CD8-positive, alpha-beta memory T cell (primary cell): ENCODE data around the gene FAHD2A. TPM values are rescaled to one million over a fixed set of nuclear protein-coding genes. Genes with fewer than 3 reads are reported as not detected.
A peak's percentile ranks its signal among the peaks of the same experiment; 100 is the strongest.
"Not testable (repeated sequence)": the region's sequence is repeated elsewhere in the genome, so short reads cannot be mapped to it uniquely, and the experiment has no call there.

Experiments
- CTCF ChIA-PET: fragments of 350-600 bp; sonication (Branson Sonifier 250); formaldehyde crosslinking; loops from one replicate; lab custom pipeline; 2021; ENCODE audit warnings: antibody characterized with exemption; lab: Charles Lee
- POLR2A ChIA-PET: fragments of 350-600 bp; sonication (Branson Sonifier 250); formaldehyde crosslinking; loops from one replicate; lab custom pipeline; 2021; ENCODE audit warnings: antibody characterized with exemption; lab: Charles Lee
- DNase-seq, 5 donors: peaks; one replicate each; pipeline versions ENCODE4 v3.0.0 to v3.0.0-alpha.2; 2020 to 2022; ENCODE audit warnings: mixed read lengths in 1 of 5
- H3K27ac ChIP-seq: one replicate; pipeline ENCODE4 v1.7.0; 2013; ENCODE audit warnings: low read depth, mild to moderate bottlenecking, low read length, moderate library complexity
- H3K27me3 ChIP-seq: 2 replicates; pipeline ENCODE4 v1.7.0; 2013; ENCODE audit warnings: low read length, mild to moderate bottlenecking; ENCODE audit not compliant: insufficient read depth, poor library complexity, severe bottlenecking
- H3K36me3 ChIP-seq: 2 replicates; pipeline ENCODE4 v1.7.0; 2013; ENCODE audit warnings: mild to moderate bottlenecking, low read length, moderate library complexity; ENCODE audit not compliant: insufficient read depth
- H3K4me1 ChIP-seq: 2 replicates; pipeline ENCODE4 v1.7.0; 2013; ENCODE audit warnings: mild to moderate bottlenecking, low read length, moderate library complexity; ENCODE audit not compliant: insufficient read depth
- H3K4me3 ChIP-seq: 2 replicates; pipeline ENCODE4 v1.7.0; 2013; ENCODE audit warnings: mild to moderate bottlenecking, low read length
- H3K9me3 ChIP-seq: 2 replicates; pipeline ENCODE4 v1.7.0; 2013; ENCODE audit warnings: mild to moderate bottlenecking, low read length
- H3K27ac Mint-ChIP-seq, 8 donors: one replicate each; pipeline ENCODE4 v1.8.0; 2020 to 2021; ENCODE audit warnings: mixed read lengths in 8 of 8, mild to moderate bottlenecking in 6 of 8, inconsistent platforms in 3 of 8, moderate library complexity in 3 of 8
- H3K27me3 Mint-ChIP-seq, 2 donors: one replicate each; pipeline ENCODE4 v1.8.0; 2020 to 2021; ENCODE audit warnings: mixed read lengths in 2 of 2, mild to moderate bottlenecking in 1 of 2, moderate library complexity in 1 of 2
- H3K36me3 Mint-ChIP-seq, 3 donors: one replicate each; pipeline ENCODE4 v1.8.0; 2020 to 2021; ENCODE audit warnings: mixed read lengths in 3 of 3, inconsistent platforms in 1 of 3, mild to moderate bottlenecking in 1 of 3
- H3K4me1 Mint-ChIP-seq, 3 donors: one replicate each; pipeline ENCODE4 v1.8.0; 2020 to 2021; ENCODE audit warnings: mixed read lengths in 3 of 3, inconsistent platforms in 1 of 3, mild to moderate bottlenecking in 1 of 3
- H3K4me3 Mint-ChIP-seq, 7 donors: one replicate each; pipeline ENCODE4 v1.8.0; 2020 to 2021; ENCODE audit warnings: mixed read lengths in 7 of 7, mild to moderate bottlenecking in 6 of 7, moderate library complexity in 4 of 7, inconsistent platforms in 2 of 7
- H3K9me3 Mint-ChIP-seq, 5 donors: one replicate each; pipeline ENCODE4 v1.8.0; 2020 to 2022; ENCODE audit warnings: mixed read lengths in 5 of 5, mild to moderate bottlenecking in 3 of 5, moderate library complexity in 2 of 5, inconsistent platforms in 1 of 5
- polyA plus RNA-seq: library from polyadenylated mRNA; unstranded; fragments of 300-500 nt; fragmentation: Illumina TruSeq; gene quantifications from one replicate; pipeline ENCODE4 v1.2.3, GENCODE V29; 2021
- total RNA-seq, 2 experiments: library from RNA; stranded (reverse); gene quantifications; one replicate each; pipeline ENCODE4 v1.2.3, GENCODE V29; 2021

FAHD2A gene
- total RNA-seq = 10 to 100 TPM; 28.8 to 32.3 TPM
- 20.0 TPM for polyA plus RNA-seq

GRCh38 chr2:95402370-95403203, at the start of gene FAHD2A:
TSS of gene FAHD2A (plus strand) at chr2:95402708. CDS start at chr2:95405559, 2,851 bp downstream.
- peak within 1 kb of the TSS; percentile 97 for H3K4me3 ChIP-seq
- H3K36me3 ChIP-seq = no peaks in the 10 kb centered on the region
- H3K9me3 ChIP-seq = no peaks in the 10 kb centered on the region
- H3K4me1 ChIP-seq = peaks cover 18% of the 10 kb centered on the region
- peak; percentile 87 to 94 (median 89) for DNase-seq
- H3K27ac ChIP-seq = peak within 1 kb of the TSS; percentile 89
- no peaks in the 10 kb centered on the region for H3K9me3 Mint-ChIP-seq
- H3K27ac Mint-ChIP-seq = peak within 1 kb of the TSS; percentile 81 to 99 (median 95)
- H3K27me3 Mint-ChIP-seq = no peaks in the 10 kb centered on the region
- H3K36me3 Mint-ChIP-seq = peaks cover 0 to 13% (median 0%) of the 10 kb centered on the region in 3 donors
- no peaks in the 10 kb centered on the region for H3K27me3 ChIP-seq
- peak within 1 kb of the TSS; percentile 93 to 98 (median 97) for H3K4me3 Mint-ChIP-seq
- POLR2A ChIA-PET = no interaction called here
- H3K4me1 Mint-ChIP-seq = peaks cover 24 to 32% (median 25%) of the 10 kb centered on the region in 3 donors
- CTCF ChIA-PET = interaction anchor here (1.9 kb wide), 1 partner anchor 237 kb away, joined by 6 read pairs; the partner anchor contains the start of gene ZNF2

DNA sequence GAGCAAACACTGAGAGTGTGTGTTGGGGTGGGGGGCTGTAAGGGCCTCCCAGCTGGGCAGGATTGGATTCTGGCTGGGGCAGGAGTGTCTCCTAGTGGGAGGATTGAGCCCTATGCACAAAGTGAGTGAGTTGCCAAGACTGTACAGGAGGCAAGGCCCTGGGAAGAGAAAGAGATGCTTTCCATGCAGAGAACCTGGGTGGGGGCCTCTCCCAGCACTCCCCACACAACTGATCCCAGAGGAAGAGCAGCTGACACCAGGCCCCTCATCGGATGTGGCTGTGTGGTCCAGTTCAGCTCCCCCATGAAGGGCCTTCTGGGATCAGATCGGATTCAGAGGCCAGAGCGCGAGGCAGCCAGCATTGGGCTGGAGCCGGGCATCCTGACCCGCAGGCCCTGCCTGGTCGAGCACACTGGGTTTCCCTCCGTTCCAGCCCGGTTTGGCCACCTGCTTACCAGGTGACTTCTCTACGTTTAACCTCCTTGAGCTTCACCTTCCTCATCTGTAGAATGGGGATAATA, 49.4 kb upstream of the FAHD2A start:
- Mint-ChIP-seq H3K4me3 (no peak overlapping the region), H3K9me3 (peaks cover 0 to 5% (median 0%) of the 10 kb centered on the region in 5 donors), H3K4me1 (no peaks in the 10 kb centered on the region), H3K27me3 (peaks cover 8 to 24% of the 10 kb centered on the region in 2 donors), H3K27ac (no peak overlapping the region), H3K36me3 (no peaks in the 10 kb centered on the region)
- Histone ChIP-seq H3K36me3 (no peaks in the 10 kb centered on the region), H3K27ac (no peak overlapping the region), H3K9me3 (no peaks in the 10 kb centered on the region), H3K4me1 (no peaks in the 10 kb centered on the region), H3K4me3 (no peak overlapping the region), H3K27me3 (no peaks in the 10 kb centered on the region)
- ChIA-PET POLR2A (no interaction called here), CTCF (no interaction called here)
- no peak for DNase-seq

GRCh38 chr2:95353613-95354468, 48.7 kb upstream of the FAHD2A start:
- H3K4me1 Mint-ChIP-seq = no peaks in the 10 kb centered on the region
- H3K4me3 Mint-ChIP-seq = no peak overlapping the region
- peaks cover 0 to 5% (median 0%) of the 10 kb centered on the region in 5 donors for H3K9me3 Mint-ChIP-seq
- no peaks in the 10 kb centered on the region for H3K9me3 ChIP-seq
- H3K27me3 Mint-ChIP-seq = peaks cover 8 to 21% of the 10 kb centered on the region in 2 donors
- DNase-seq = no peak
- no peak overlapping the region for H3K4me3 ChIP-seq
- CTCF ChIA-PET = no interaction called here
- H3K27ac Mint-ChIP-seq = peak overlapping the region in 1 of 8 donors; percentile 17
- no peaks in the 10 kb centered on the region for H3K4me1 ChIP-seq
- no peaks in the 10 kb centered on the region for H3K36me3 Mint-ChIP-seq
- no peaks in the 10 kb centered on the region for H3K27me3 ChIP-seq
- POLR2A ChIA-PET = no interaction called here
- no peaks in the 10 kb centered on the region for H3K36me3 ChIP-seq
- H3K27ac ChIP-seq = no peak overlapping the region

- H3K27me3 Mint-ChIP-seq = peaks cover 12 to 18% of the 10 kb centered on the region in 2 donors
- H3K36me3 Mint-ChIP-seq = no peaks in the 10 kb centered on the region
- no peaks in the 10 kb centered on the region for H3K4me1 Mint-ChIP-seq
- H3K4me3 Mint-ChIP-seq = no peak overlapping the region
- POLR2A ChIA-PET = no interaction called here
- no peak overlapping the region for H3K27ac ChIP-seq
- DNase-seq = no peak
- H3K27ac Mint-ChIP-seq = no peak overlapping the region
- H3K36me3 ChIP-seq = no peaks in the 10 kb centered on the region
- no peaks in the 10 kb centered on the region for H3K4me1 ChIP-seq
- H3K27me3 ChIP-seq = no peaks in the 10 kb centered on the region
- H3K4me3 ChIP-seq = no peak overlapping the region
- CTCF ChIA-PET = no interaction called here
- peaks cover 0 to 5% (median 0%) of the 10 kb centered on the region in 5 donors for H3K9me3 Mint-ChIP-seq
- H3K9me3 ChIP-seq = no peaks in the 10 kb centered on the region
Measured at GRCh38 chr2:95354469-95354901, 48.0 kb upstream of the FAHD2A start.

DNA sequence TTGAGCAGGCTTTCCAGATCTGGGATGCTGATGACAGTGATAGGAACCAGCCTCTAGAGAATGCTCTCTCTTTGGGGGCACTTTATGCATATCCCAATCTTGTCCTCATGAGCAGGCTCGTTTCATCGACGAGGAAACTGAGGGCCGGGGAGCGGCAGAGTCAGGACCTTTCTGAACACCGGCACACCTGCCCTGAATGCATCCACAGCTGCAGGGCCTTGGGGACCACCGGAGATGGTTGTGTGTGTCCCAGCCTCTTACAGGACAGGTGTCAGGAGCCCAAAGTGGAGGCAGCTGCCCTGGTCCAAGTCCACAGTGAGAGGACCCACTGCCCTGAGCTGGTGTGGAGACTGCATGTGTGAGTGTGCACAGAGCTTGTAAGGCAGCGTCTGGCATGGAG, 47.6 kb upstream of the FAHD2A start:
- Mint-ChIP-seq H3K36me3 (no peaks in the 10 kb centered on the region), H3K27me3 (peaks cover 12 to 16% of the 10 kb centered on the region in 2 donors), H3K27ac (no peak overlapping the region), H3K4me3 (no peak overlapping the region), H3K4me1 (no peaks in the 10 kb centered on the region), H3K9me3 (peaks cover 0 to 5% (median 0%) of the 10 kb centered on the region in 5 donors)
- Histone ChIP-seq H3K27me3 (no peaks in the 10 kb centered on the region), H3K9me3 (no peaks in the 10 kb centered on the region), H3K27ac (no peak overlapping the region), H3K4me1 (no peaks in the 10 kb centered on the region), H3K4me3 (no peak overlapping the region), H3K36me3 (no peaks in the 10 kb centered on the region)
- ChIA-PET CTCF (no interaction called here), POLR2A (no interaction called here)
- no peak for DNase-seq

DNA sequence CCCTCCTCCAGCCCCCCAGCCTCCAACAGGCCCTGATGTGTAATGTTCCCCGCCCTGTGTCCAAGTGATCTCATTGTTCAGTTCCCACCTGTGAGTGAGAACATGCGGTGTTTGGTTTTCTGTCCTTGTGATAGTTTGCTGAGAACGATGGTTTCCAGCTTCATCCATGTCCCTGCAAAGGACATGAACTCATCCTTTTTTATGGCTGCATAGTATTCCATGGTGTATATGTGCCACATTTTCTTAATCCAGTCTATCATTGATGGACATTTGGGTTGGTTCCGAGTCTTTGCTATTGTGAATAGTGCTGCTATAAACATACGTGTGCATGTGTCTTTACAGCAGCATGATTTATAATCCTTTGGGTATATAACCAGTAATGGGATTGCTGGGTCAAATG, 47.0 kb upstream of the FAHD2A start:
- H3K27me3 Mint-ChIP-seq = peaks cover 12 to 17% of the 10 kb centered on the region in 2 donors
- H3K27ac Mint-ChIP-seq, H3K4me3 Mint-ChIP-seq, H3K4me1 Mint-ChIP-seq, H3K9me3 Mint-ChIP-seq, H3K27me3 ChIP-seq, CTCF ChIA-PET, H3K36me3 ChIP-seq, H3K27ac ChIP-seq, H3K4me1 ChIP-seq, POLR2A ChIA-PET, H3K4me3 ChIP-seq, H3K36me3 Mint-ChIP-seq, H3K9me3 ChIP-seq, DNase-seq: not testable (repeated sequence)

- H3K4me3 ChIP-seq = no peak overlapping the region
- DNase-seq = no peak
- H3K36me3 ChIP-seq = no peaks in the 10 kb centered on the region
- POLR2A ChIA-PET = no interaction called here
- no peaks in the 10 kb centered on the region for H3K4me1 Mint-ChIP-seq
- no peaks in the 10 kb centered on the region for H3K4me1 ChIP-seq
- no peak overlapping the region for H3K27ac Mint-ChIP-seq
- no peaks in the 10 kb centered on the region for H3K9me3 ChIP-seq
- H3K27me3 Mint-ChIP-seq = peaks cover 9 to 17% of the 10 kb centered on the region in 2 donors
- peaks cover 0 to 5% (median 0%) of the 10 kb centered on the region in 5 donors for H3K9me3 Mint-ChIP-seq
- CTCF ChIA-PET = no interaction called here
- no peaks in the 10 kb centered on the region for H3K36me3 Mint-ChIP-seq
- H3K27ac ChIP-seq = no peak overlapping the region
- no peak overlapping the region for H3K4me3 Mint-ChIP-seq
- no peaks in the 10 kb centered on the region for H3K27me3 ChIP-seq
Measured at GRCh38 chr2:95356821-95357700, 45.4 kb upstream of the FAHD2A start.
